Caco-2 (cell line): ENCODE results near the gene RBPMS2. TPM values are rescaled to one million over a fixed set of nuclear protein-coding genes. Genes with fewer than 3 reads are reported as not detected.
"Not testable (repeated sequence)": the region's sequence is repeated elsewhere in the genome, so short reads cannot be mapped to it uniquely, and the experiment has no call there.

Experiments used
- BruUV-seq: library from RNA; stranded (reverse); fragments of 400-500 nt; replicated peaks from 2 replicates; lab custom pipeline; 2021; lab: Mats Ljungman, UMichigan
- CTCF ChIA-PET: fragments of 300-600 bp; sonication (Branson Sonifier 250); formaldehyde crosslinking; loops from one replicate; lab custom pipeline; 2022; ENCODE audit warnings: antibody characterized with exemption; lab: Charles Lee
- POLR2A ChIA-PET: fragments of 300-600 bp; sonication (Branson Sonifier 250); formaldehyde crosslinking; loops from one replicate; lab custom pipeline; 2022; ENCODE audit warnings: antibody characterized with exemption; lab: Charles Lee
- DNase-seq, 2 experiments: peaks; one replicate each; pipeline versions ENCODE4 v3.0.0 to v3.0.0-alpha.2; 2020 to 2022
- H3K27me3 ChIP-seq: replicated peaks from 2 replicates; pipeline ENCODE4 v1.6.0; 2011; ENCODE audit warnings: low read length; ENCODE audit not compliant: control insufficient read depth, insufficient read depth
- H3K36me3 ChIP-seq: 2 replicates; pipeline ENCODE4 v1.5.1; 2011; ENCODE audit warnings: low read length; ENCODE audit not compliant: control insufficient read depth, insufficient read depth
- H3K4me1 ChIP-seq: fragments of 250-450 bp; sonication (Bioruptor Pico); 2 replicates; pipeline ENCODE4 v1.5.1; 2020; ENCODE audit warnings: mild to moderate bottlenecking
- H3K4me3 ChIP-seq: 2 replicates; pipeline ENCODE4 v1.5.1; 2011; ENCODE audit warnings: low read depth, mild to moderate bottlenecking, control low read depth, low read length
- H3K9me3 ChIP-seq: fragments of 250-450 bp; sonication (Bioruptor Pico); 2 replicates; pipeline ENCODE4 v1.5.1; 2020; ENCODE audit warnings: mild to moderate bottlenecking, moderate library complexity
- H3K27ac Mint-ChIP-seq: one replicate; pipeline ENCODE4 v1.8.0; 2022; ENCODE audit warnings: mixed read lengths; ENCODE audit not compliant: unreplicated experiment
- H3K27me3 Mint-ChIP-seq: one replicate; pipeline ENCODE4 v1.8.0; 2022; ENCODE audit warnings: mixed read lengths; ENCODE audit not compliant: insufficient read depth, unreplicated experiment
- H3K36me3 Mint-ChIP-seq: one replicate; pipeline ENCODE4 v1.8.0; 2022; ENCODE audit warnings: mild to moderate bottlenecking, mixed read lengths; ENCODE audit not compliant: insufficient read depth, unreplicated experiment
- H3K4me1 Mint-ChIP-seq: one replicate; pipeline ENCODE4 v1.8.0; 2022; ENCODE audit warnings: low read depth, mixed read lengths; ENCODE audit not compliant: unreplicated experiment
- H3K4me3 Mint-ChIP-seq: one replicate; pipeline ENCODE4 v1.8.0; 2022; ENCODE audit warnings: mild to moderate bottlenecking, moderate library complexity, mixed read lengths; ENCODE audit not compliant: unreplicated experiment
- H3K9me3 Mint-ChIP-seq: one replicate; pipeline ENCODE4 v1.8.0; 2022; ENCODE audit warnings: mixed read lengths; ENCODE audit not compliant: unreplicated experiment
- intact Hi-C: fragments of 100-400 bp; cut with micrococcal nuclease; formaldehyde crosslinking; loops from one replicate; pipeline ENCODE4 v1.10.0; 2022; ENCODE audit not compliant: unreplicated experiment
- total RNA-seq: library from RNA; stranded (reverse); gene quantifications from 2 replicates; pipeline ENCODE4 v1.2.3, GENCODE V29; 2022
- TF ChIP-seq, protein P1 (sequence below), 2 experiments: fragments of 200-600 bp in 1 of 2; IDR thresholded peaks; 1 replicate in 1 of 2; 2 replicates in 1 of 2; pipeline versions ENCODE4 v1.5.1 to v1.8.0; 2011 to 2022; ENCODE audit warnings: antibody characterized with exemption in 1 of 2, control low read depth in 1 of 2, inconsistent platforms in 1 of 2, low read depth in 1 of 2, low read length in 1 of 2, mild to moderate bottlenecking in 1 of 2, moderate library complexity in 1 of 2; ENCODE audit not compliant: insufficient read depth in 1 of 2, severe bottlenecking in 1 of 2, unreplicated experiment in 1 of 2

The RBPMS2 gene
- total RNA-seq, 1 experiment from 2014 or later = 9.3 TPM

- H3K36me3 ChIP-seq = no peaks in the 10 kb centered on the region; the same call in 1 of the 2 replicates
- CTCF ChIA-PET = no interaction called here
- no peaks in the 10 kb centered on the region for H3K27me3 ChIP-seq
- POLR2A ChIA-PET = no interaction called here
- Mint-ChIP-seq H3K4me1 (no peaks in the 10 kb centered on the region), H3K36me3 (peaks cover 38% of the 10 kb centered on the region), H3K9me3 (no peaks in the 10 kb centered on the region), H3K27ac (no peak overlapping the region), H3K27me3 (no peaks in the 10 kb centered on the region), H3K4me3 (no peak overlapping the region)
- no peak for DNase-seq
- TF ChIP-seq, protein P1, sequence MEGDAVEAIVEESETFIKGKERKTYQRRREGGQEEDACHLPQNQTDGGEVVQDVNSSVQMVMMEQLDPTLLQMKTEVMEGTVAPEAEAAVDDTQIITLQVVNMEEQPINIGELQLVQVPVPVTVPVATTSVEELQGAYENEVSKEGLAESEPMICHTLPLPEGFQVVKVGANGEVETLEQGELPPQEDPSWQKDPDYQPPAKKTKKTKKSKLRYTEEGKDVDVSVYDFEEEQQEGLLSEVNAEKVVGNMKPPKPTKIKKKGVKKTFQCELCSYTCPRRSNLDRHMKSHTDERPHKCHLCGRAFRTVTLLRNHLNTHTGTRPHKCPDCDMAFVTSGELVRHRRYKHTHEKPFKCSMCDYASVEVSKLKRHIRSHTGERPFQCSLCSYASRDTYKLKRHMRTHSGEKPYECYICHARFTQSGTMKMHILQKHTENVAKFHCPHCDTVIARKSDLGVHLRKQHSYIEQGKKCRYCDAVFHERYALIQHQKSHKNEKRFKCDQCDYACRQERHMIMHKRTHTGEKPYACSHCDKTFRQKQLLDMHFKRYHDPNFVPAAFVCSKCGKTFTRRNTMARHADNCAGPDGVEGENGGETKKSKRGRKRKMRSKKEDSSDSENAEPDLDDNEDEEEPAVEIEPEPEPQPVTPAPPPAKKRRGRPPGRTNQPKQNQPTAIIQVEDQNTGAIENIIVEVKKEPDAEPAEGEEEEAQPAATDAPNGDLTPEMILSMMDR (IDR thresholded peaks at IDR 0.05; ENCODE audit: insufficient read depth in 1 of 2, low read depth in 1 of 2, low read length in 1 of 2, severe bottlenecking in 1 of 2, unreplicated experiment in 1 of 2) = no peak
- intact Hi-C loops = no loop called here
- no TSS peak for BruUV-seq
- H3K4me1 ChIP-seq = no peaks in the 10 kb centered on the region
- H3K9me3 ChIP-seq = no peaks in the 10 kb centered on the region
- no peak overlapping the region for H3K4me3 ChIP-seq
Measured at GRCh38 chr15:64816452-64816851, 41.1 kb upstream of the RBPMS2 start.

- CTCF ChIA-PET = interaction anchor here (0.7 kb wide), 1 partner anchor 12 kb away, joined by 6 read pairs; no protein-coding TSS in a partner anchor
- H3K4me1 ChIP-seq, H3K9me3 Mint-ChIP-seq, DNase-seq, H3K9me3 ChIP-seq, H3K4me3 ChIP-seq, H3K36me3 ChIP-seq, H3K4me3 Mint-ChIP-seq, intact Hi-C loops, H3K4me1 Mint-ChIP-seq, BruUV-seq, POLR2A ChIA-PET, H3K27me3 Mint-ChIP-seq, H3K27me3 ChIP-seq: not testable (repeated sequence)
- H3K27ac Mint-ChIP-seq = peak overlapping the region; percentile 26
- H3K36me3 Mint-ChIP-seq = peaks cover 25% of the 10 kb centered on the region
Measured at GRCh38 chr15:64814965-64815364, 39.6 kb upstream of the RBPMS2 start.

GRCh38 chr15:64814283-64814682 is 38.9 kb upstream of the RBPMS2 start:
- CTCF ChIA-PET = interaction anchor here (0.7 kb wide), 1 partner anchor 11 kb away, joined by 6 read pairs; no protein-coding TSS in a partner anchor
- H3K9me3 Mint-ChIP-seq, DNase-seq, H3K36me3 ChIP-seq, H3K4me1 ChIP-seq, H3K4me3 ChIP-seq, H3K27me3 Mint-ChIP-seq, intact Hi-C loops, BruUV-seq, H3K4me3 Mint-ChIP-seq, H3K4me1 Mint-ChIP-seq, H3K27me3 ChIP-seq, H3K9me3 ChIP-seq, POLR2A ChIA-PET: not testable (repeated sequence)
- H3K27ac Mint-ChIP-seq = peak overlapping the region; percentile 26
- peaks cover 20% of the 10 kb centered on the region for H3K36me3 Mint-ChIP-seq

- Histone ChIP-seq H3K27me3 (no peaks in the 10 kb centered on the region), H3K4me1 (0 out of 2 replicates have a peak, but pooled peaks cover 8% of the 10 kb centered on the region), H3K4me3 (no peak overlapping the region), H3K9me3 (no peaks in the 10 kb centered on the region), H3K36me3 (no peaks in the 10 kb centered on the region; the same call in 1 of the 2 replicates)
- intact Hi-C loops = no loop called here
- no TSS peak for BruUV-seq
- TF ChIP-seq, protein P1 (IDR thresholded peaks at IDR 0.05; ENCODE audit: insufficient read depth in 1 of 2, low read depth in 1 of 2, low read length in 1 of 2, severe bottlenecking in 1 of 2, unreplicated experiment in 1 of 2) = no peak
- ChIA-PET POLR2A (no interaction called here), CTCF (interaction anchor here (0.9 to 1.2 kb wide), 2 partner anchors 11 to 78 kb away, joined by 3 read pairs; no protein-coding TSS in a partner anchor)
- Mint-ChIP-seq H3K27me3 (no peaks in the 10 kb centered on the region), H3K27ac (no peak overlapping the region), H3K4me1 (peaks cover 8% of the 10 kb centered on the region), H3K9me3 (no peaks in the 10 kb centered on the region), H3K36me3 (peaks cover 11% of the 10 kb centered on the region), H3K4me3 (no peak overlapping the region)
- no peak for DNase-seq
Measured at GRCh38 chr15:64813075-64813474, 37.7 kb upstream of the RBPMS2 start.
